Uterus (tissue), 2 donors: ENCODE results near the gene PCLO.

Experiments
- CTCF ChIP-seq, 4 experiments: fragments of 200-600 bp in 2 of 4; fragments of 450-650 bp in 2 of 4; sonication (generic) in 2 of 4; IDR thresholded peaks; one replicate each; pipeline ENCODE4 v1.5.1; 2016 to 2019; ENCODE audit warnings: antibody characterized with exemption in 4 of 4, mild to moderate bottlenecking in 2 of 4, moderate library complexity in 1 of 4
- POLR2A ChIP-seq, 2 donors: fragments of 450-650 bp; IDR thresholded peaks; one replicate each; pipeline ENCODE4 v1.6.1; 2016; ENCODE audit warnings: antibody characterized with exemption in 2 of 2, mild to moderate bottlenecking in 1 of 2, moderate library complexity in 1 of 2

GRCh38 chr7:82961240-82961639, 201.4 kb downstream of the PCLO start:
- TF ChIP-seq CTCF (IDR thresholded peaks at IDR 0.05) (no peak), POLR2A (IDR thresholded peaks at IDR 0.05) (no peak)
